SJSA1 (cell line): ENCODE results near the gene RPS6KA2. TPM values are rescaled to one million over a fixed set of nuclear protein-coding genes. Genes with fewer than 3 reads are reported as not detected.

Experiments used
- DNase-seq, 2 experiments: peaks; one replicate each; pipeline ENCODE4 v3.0.0-alpha.2; 2015 to 2020; ENCODE audit warnings: low spot score in 2 of 2, low read depth in 1 of 2
- H3K27ac ChIP-seq: fragments of 250-450 bp; sonication (Bioruptor Pico); 2 replicates; pipeline ENCODE4 v1.5.1; 2020; ENCODE audit warnings: mild to moderate bottlenecking, moderate library complexity
- H3K27me3 ChIP-seq: fragments of 250-450 bp; sonication (Bioruptor Pico); replicated peaks from 2 replicates; pipeline ENCODE4 v1.5.1; 2020; ENCODE audit warnings: mild to moderate bottlenecking, moderate library complexity
- H3K36me3 ChIP-seq: fragments of 250-450 bp; sonication (Bioruptor Pico); 2 replicates; pipeline ENCODE4 v1.5.1; 2020; ENCODE audit warnings: mild to moderate bottlenecking
- H3K4me1 ChIP-seq: fragments of 250-450 bp; sonication (Bioruptor Pico); replicated peaks from 2 replicates; pipeline ENCODE4 v1.6.1; 2021; ENCODE audit warnings: mild to moderate bottlenecking
- H3K4me3 ChIP-seq: fragments of 250-450 bp; sonication (Bioruptor Pico); 2 replicates; pipeline ENCODE4 v1.5.1; 2020; ENCODE audit warnings: mild to moderate bottlenecking
- H3K9me3 ChIP-seq: fragments of 250-450 bp; sonication (Bioruptor Pico); replicated peaks from 2 replicates; pipeline ENCODE4 v1.5.1; 2020; ENCODE audit warnings: mild to moderate bottlenecking
- total RNA-seq: library from RNA; depleted of rRNA; stranded (reverse); fragments of >200 nt; shearing (Covaris generic); gene quantifications from 2 replicates; pipeline ENCODE4 v1.2.3, GENCODE V29; 2014

Gene RPS6KA2
- total RNA-seq, 1 experiment from 2014 or later: 16.2 TPM

DNA sequence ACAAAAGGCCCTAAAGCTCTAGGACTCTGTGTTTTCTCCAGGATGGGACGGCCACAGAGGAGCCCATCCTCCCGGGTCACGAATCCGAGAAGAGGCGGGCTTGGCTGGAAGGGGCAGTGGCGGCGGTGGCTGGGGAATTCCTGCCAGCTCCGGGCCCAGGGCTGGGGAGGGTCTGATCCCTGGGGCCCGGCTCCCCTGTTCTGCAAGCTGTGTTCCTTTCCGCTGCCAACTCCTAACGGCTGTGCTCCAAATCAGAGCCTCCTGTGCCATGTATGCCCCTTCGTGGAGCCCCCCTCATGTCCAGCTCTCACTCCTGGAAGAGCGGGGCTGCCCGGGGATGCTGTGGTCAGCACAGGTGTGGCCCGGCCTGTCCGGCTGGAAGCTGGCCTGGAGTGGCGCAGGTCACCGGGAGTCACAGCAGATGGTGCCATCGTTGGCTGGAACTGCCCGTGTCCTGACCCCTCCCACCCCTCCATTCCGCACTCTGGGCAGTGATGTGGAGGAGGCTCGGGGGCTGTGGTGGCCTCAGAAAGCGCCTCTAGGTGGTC is 156.1 kb downstream of the RPS6KA2 start:
- Histone ChIP-seq H3K9me3 (no peaks in the 10 kb centered on the region), H3K27me3 (no peaks in the 10 kb centered on the region), H3K4me1 (no peaks in the 10 kb centered on the region), H3K27ac (no peak overlapping the region), H3K36me3 (no peaks in the 10 kb centered on the region), H3K4me3 (no peak overlapping the region)
- no peak for DNase-seq

- no peaks in the 10 kb centered on the region for H3K4me1 ChIP-seq
- no peaks in the 10 kb centered on the region for H3K9me3 ChIP-seq
- no peaks in the 10 kb centered on the region for H3K36me3 ChIP-seq
- H3K4me3 ChIP-seq: no peak overlapping the region
- no peak overlapping the region for H3K27ac ChIP-seq
- DNase-seq: no peak
- H3K27me3 ChIP-seq: no peaks in the 10 kb centered on the region
Observed at GRCh38 chr6:166470029-166470862, 156.8 kb downstream of the RPS6KA2 start.

- no peak for DNase-seq
- H3K27me3 ChIP-seq: no peaks in the 10 kb centered on the region
- no peaks in the 10 kb centered on the region for H3K36me3 ChIP-seq
- no peak overlapping the region for H3K4me3 ChIP-seq
- no peaks in the 10 kb centered on the region for H3K9me3 ChIP-seq
- no peak overlapping the region for H3K27ac ChIP-seq
- no peaks in the 10 kb centered on the region for H3K4me1 ChIP-seq
Observed at GRCh38 chr6:166469426-166469961, 157.6 kb downstream of the RPS6KA2 start.

- H3K27me3 ChIP-seq: no peaks in the 10 kb centered on the region
- H3K4me1 ChIP-seq: no peaks in the 10 kb centered on the region
- no peak overlapping the region for H3K4me3 ChIP-seq
- DNase-seq: no peak
- no peak overlapping the region for H3K27ac ChIP-seq
- H3K36me3 ChIP-seq: no peaks in the 10 kb centered on the region
- no peaks in the 10 kb centered on the region for H3K9me3 ChIP-seq
Observed at GRCh38 chr6:166467436-166468000, 159.5 kb downstream of the RPS6KA2 start.

DNA sequence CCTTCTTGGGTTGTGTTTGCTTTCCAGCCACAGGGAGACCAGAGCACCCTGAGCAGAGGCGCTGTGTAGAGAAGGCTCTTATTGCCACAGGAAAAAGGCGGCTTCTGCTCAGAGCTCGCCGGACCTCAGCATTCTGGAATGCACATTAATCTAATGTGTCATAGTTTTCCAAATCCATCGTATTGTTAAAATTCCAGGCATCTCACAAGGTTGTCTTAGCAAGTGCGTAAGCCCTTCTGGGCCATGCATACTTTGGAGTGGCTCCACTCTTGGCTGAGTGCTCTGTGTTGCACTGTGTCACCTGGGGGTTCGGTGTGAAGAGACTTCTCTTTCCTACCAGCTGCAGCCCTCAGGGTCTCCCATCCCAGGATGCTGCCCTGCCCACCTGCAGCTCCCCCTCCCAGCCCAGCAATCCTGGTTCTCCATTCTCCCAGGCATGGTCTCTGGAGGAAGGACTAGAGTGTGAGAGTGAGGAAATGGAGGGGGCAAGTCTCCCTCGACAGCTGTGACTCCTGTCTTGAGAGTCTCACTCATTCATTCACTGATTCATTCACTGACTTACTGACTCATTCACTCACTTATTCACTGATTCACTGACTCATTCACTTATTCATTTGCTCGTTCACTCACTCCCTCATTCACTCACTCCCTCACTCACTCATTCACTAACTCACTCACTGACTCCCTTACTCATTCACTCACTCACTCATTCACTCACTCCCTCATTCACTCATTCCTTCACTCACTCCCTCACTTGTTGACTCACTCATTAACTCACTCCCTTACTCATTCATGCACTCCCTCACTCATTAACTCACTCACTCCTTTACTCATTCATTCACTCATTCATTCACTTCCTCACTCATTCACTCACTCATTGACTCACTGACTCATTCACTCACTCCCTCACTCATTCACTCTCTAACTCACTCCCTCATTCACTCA is 160.6 kb downstream of the RPS6KA2 start:
- Histone ChIP-seq H3K4me3 (no peak overlapping the region), H3K27ac (no peak overlapping the region), H3K27me3 (no peaks in the 10 kb centered on the region), H3K36me3 (no peaks in the 10 kb centered on the region), H3K4me1 (no peaks in the 10 kb centered on the region), H3K9me3 (no peaks in the 10 kb centered on the region)
- peak in 1 of 2 experiments; percentile 9 for DNase-seq

- H3K36me3 ChIP-seq: no peaks in the 10 kb centered on the region
- no peak overlapping the region for H3K4me3 ChIP-seq
- no peaks in the 10 kb centered on the region for H3K4me1 ChIP-seq
- H3K27ac ChIP-seq: no peak overlapping the region
- no peak for DNase-seq
- H3K27me3 ChIP-seq: no peaks in the 10 kb centered on the region
- H3K9me3 ChIP-seq: no peaks in the 10 kb centered on the region
Observed at GRCh38 chr6:166465671-166466087, 161.4 kb downstream of the RPS6KA2 start.

DNA sequence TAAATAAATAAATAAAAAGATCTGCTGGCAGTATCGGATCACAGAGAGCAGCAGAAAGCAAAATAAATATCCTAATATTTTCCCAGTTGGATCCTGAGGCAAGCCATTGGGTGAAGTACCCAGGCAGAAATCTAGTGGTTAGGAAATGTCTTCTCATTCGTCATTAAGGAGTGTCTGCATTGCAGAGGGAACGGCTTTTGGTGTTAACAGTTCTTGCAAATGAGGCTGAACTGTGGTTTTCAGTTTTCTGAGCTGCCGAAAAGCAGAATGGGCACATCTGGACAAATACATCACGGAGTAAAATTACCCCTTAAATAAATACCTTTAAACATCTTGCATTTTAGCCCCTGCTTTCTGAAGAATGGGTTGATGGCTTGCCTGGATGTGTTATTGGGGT is 162.1 kb downstream of the RPS6KA2 start:
- H3K9me3 ChIP-seq: no peaks in the 10 kb centered on the region
- no peak overlapping the region for H3K4me3 ChIP-seq
- H3K27me3 ChIP-seq: no peaks in the 10 kb centered on the region
- H3K4me1 ChIP-seq: no peaks in the 10 kb centered on the region
- H3K27ac ChIP-seq: no peak overlapping the region
- H3K36me3 ChIP-seq: no peaks in the 10 kb centered on the region
- DNase-seq: no peak

GRCh38 chr6:166464068-166465002 is 162.7 kb downstream of the RPS6KA2 start:
- H3K36me3 ChIP-seq: no peaks in the 10 kb centered on the region
- no peaks in the 10 kb centered on the region for H3K4me1 ChIP-seq
- no peaks in the 10 kb centered on the region for H3K9me3 ChIP-seq
- no peak overlapping the region for H3K4me3 ChIP-seq
- no peak overlapping the region for H3K27ac ChIP-seq
- no peaks in the 10 kb centered on the region for H3K27me3 ChIP-seq
- DNase-seq: no peak

GRCh38 chr6:166463359-166464067 is 163.5 kb downstream of the RPS6KA2 start:
- no peaks in the 10 kb centered on the region for H3K4me1 ChIP-seq
- H3K9me3 ChIP-seq: no peaks in the 10 kb centered on the region
- no peaks in the 10 kb centered on the region for H3K27me3 ChIP-seq
- H3K36me3 ChIP-seq: no peaks in the 10 kb centered on the region
- H3K4me3 ChIP-seq: no peak overlapping the region
- no peak overlapping the region for H3K27ac ChIP-seq
- DNase-seq: no peak

GRCh38 chr6:166462461-166463135 is 164.5 kb downstream of the RPS6KA2 start:
- Histone ChIP-seq H3K4me1 (no peaks in the 10 kb centered on the region), H3K9me3 (no peaks in the 10 kb centered on the region), H3K27ac (no peak overlapping the region), H3K27me3 (no peaks in the 10 kb centered on the region), H3K4me3 (no peak overlapping the region), H3K36me3 (no peaks in the 10 kb centered on the region)
- DNase-seq: no peak

GRCh38 chr6:166461821-166462460 is 165.1 kb downstream of the RPS6KA2 start:
- Histone ChIP-seq H3K36me3 (no peaks in the 10 kb centered on the region), H3K4me3 (no peak overlapping the region), H3K27me3 (no peaks in the 10 kb centered on the region), H3K4me1 (no peaks in the 10 kb centered on the region), H3K27ac (no peak overlapping the region), H3K9me3 (no peaks in the 10 kb centered on the region)
- no peak for DNase-seq
